KG1 (cell line): Measurements from ENCODE around the gene CSPG4.
"Not testable (repeated sequence)": the region's sequence is repeated elsewhere in the genome, so short reads cannot be mapped to it uniquely, and the experiment has no call there.

ENCODE experiments used
- DNase-seq: peaks from one replicate; lab custom pipeline; 2025; lab: John Stamatoyannopoulos, UW

The CSPG4 gene

GRCh38 chr15:75648156-75649000 is 64.3 kb downstream of the CSPG4 start:
- no peak for DNase-seq

DNA sequence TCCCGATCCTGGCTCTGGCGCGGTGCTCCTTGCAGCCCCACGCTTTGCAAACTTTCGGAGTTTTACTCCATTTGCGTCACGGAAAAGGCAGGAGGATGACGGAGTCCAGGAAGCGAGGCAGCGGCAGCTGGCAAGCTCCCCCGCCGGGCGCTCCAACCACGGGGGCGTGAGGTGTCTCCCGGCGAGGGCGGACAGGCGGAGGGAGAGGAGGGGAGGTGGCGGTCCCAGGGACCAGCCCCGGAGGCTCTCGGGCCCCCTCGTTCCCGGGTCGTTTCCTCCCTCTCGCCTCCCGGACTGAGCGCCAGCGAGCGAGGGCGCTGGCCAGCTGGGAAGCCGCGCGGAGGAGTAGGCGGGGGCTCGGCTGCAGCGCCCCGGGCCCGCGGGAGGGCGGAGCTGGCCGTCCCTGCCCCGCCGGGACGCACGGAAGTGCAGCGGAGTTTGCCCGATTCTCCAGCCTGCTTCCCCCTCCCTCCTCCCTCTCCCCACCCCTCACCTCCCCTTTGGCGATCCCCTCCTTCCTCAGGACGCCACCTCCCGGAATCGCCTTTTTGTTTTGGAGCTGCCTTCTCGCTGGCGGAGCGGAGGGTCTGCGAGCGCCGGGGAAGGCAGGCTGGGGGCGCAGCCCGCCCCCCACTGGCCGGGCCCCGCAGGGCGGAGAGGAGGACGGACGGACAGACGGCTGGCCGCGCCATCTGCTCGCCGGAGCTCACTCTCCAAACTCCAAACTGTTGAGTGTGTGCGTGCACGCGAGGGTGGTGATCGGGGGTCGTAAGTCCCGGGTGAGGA is 65.1 kb downstream of the CSPG4 start, which contains the start of gene SNX33:
TSS of gene SNX33 (plus strand) at position 543 of the 786 bp plus-strand sequence. CDS start 1,191 bp downstream, outside the sequence.
- no peak for DNase-seq

- no peak for DNase-seq
Observed at GRCh38 chr15:75646944-75647364, 65.7 kb downstream of the CSPG4 start.

DNA sequence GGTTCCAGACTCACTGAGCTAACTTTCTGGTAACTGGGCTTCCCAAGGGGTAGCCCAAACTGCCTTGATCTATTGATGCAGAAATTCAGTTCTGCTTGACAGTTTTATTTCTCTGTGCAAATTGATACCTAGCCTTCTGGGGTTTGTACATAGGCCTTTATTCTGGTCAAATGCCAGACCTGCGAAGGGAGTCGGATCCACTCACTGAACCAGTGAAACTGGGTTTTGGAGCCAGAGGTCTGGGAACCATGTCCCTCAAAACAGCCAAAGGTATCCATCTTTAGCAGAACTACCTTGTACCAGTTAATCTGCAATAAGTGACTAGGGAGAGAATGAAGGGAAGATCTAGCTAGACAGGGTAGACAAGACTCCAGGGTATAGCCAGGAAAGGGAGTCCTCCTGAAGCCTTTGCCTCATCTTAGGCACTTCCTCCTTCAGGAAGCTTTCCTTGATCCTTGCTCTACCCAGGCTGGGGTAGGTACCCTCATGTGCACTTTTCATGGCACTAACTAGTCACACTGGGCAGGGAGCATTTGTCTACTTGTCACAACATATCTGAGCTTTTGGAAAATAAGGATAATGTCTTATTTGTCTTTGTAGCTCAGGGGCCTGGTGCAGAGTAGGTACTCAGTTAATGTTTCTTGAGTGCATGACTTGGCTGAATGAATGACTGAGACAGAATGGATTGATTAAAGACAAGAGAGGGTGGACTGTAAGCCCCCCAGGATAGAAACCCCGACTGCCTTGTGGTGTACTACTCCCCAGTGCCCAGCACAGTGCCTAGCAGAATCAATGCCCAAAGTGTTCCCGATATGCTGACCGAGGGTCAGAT is 66.3 kb downstream of the CSPG4 start:
- DNase-seq = no peak

DNA sequence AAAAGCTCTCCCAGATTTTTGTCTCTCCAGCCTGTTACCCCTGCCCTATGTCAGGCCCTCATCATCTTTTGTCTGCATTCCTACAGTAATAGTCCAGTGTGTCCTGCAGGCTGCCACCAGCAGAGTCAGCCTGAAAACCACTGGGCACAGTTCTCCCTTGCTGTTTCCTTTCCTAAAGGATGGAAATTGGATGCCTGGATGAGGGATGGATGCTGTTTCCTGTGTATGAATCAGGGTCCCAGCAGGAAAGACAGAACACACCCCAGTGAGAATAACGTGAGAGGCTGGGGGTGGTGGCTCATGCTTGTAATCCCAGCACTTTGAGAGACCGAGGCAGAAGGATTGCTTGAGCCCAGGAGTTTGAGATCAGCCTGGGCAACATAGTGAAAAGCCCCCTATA is 68.3 kb downstream of the CSPG4 start:
- no peak for DNase-seq

GRCh38 chr15:75641603-75642002 is 71.0 kb downstream of the CSPG4 start:
- no peak for DNase-seq

GRCh38 chr15:75641179-75641503 is 71.5 kb downstream of the CSPG4 start:
- DNase-seq = no peak

DNA sequence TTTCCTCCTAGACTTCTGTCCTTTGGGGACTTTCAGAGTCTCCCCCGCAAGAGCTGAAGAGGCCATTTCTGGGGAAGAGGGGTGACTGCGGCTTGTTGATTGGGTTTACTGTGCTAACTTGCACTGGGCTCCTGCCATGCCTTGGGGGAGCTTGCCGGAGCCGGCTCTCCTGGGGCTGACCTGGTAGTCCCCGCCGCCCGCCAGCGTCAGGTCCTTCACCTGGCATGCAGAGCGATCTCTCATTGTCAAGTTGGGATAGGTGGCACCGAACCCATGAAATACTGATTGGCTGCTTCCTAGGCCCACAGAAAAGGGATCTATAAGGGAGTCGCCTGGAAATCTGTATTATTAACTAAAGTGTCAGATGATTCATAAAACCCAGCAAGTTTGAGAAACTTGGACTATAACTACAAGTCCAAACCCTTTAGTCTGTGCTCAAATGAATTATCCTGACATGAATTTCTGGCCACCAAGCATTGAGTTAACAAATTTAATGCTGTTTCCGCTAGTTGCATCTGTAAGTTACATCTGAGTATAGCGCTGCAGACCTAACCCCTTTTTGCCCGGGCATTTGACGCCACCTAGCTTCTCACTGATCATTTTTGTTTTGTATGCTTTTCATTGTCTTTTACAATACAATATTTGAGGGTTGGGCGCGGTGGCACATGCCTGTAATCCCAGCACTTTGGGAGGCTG is 72.0 kb downstream of the CSPG4 start:
- peak; percentile 76 for DNase-seq

GRCh38 chr15:75639709-75640482 is 72.8 kb downstream of the CSPG4 start, which contains the start of gene IMP3:
IMP3 (minus strand) TSS chr15:75640224; CDS start chr15:75640168, 56 bp downstream.
- peak; percentile 92 for DNase-seq

GRCh38 chr15:75639191-75639708 is 73.4 kb downstream of the CSPG4 start:
- DNase-seq = no peak

DNA sequence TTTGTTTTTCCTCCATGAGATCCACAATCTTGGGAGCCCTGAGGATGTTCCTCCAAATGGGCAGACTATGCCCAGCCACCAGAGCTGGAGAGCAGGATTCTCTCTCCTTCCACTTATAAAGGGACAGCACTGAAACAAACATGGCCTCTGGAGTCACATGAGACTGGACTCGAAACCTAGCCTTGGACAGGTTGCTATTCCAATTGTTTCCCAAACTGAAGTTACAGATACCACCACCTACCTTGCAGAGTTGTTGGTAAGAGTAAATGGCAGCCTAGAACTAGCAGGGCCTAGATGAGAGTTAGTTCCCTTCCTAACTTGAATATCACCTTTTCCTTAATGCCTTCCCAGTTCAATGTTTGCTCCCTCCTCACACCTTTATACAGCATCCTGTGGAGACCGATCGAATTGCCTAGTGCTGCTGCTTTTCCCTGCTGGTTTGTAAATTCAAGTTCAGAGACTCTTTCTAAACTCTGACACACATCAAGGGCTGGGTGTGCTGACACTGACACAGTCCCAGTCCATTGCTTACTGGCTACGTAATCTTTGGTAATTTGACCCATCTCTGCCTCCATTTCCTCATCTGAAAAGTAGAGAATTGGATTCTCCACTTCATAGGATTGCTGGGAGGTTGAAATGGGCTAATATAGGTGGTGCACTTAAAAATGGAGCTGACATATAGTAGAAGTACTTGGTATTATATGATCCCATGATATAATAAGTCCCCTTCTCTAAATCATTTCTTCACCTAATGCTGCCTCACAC is 75.2 kb downstream of the CSPG4 start:
- DNase-seq = no peak

DNA sequence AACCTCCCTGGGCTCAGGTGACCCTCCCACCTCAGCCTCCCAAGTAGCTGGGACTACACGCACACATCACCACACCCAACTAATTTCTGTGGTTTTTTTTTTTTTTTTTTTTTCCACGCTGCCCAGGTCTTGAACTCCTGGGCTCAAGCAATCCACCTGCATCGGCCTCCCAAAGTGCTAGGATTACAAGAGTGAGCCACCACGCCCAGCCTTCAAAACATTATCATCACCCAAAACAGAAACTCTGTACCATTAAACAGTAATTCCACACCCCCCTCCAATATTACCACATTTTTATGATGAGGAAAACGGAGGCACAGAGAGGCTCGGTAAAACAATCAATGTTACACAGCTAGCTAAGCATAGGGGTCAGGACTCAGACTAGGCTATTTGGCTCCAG is 76.6 kb downstream of the CSPG4 start:
- no peak for DNase-seq

- not testable (repeated sequence) for DNase-seq
Observed at GRCh38 chr15:75633922-75634321, 78.7 kb downstream of the CSPG4 start.

- DNase-seq = no peak
Observed at GRCh38 chr15:75631935-75632334, 80.7 kb downstream of the CSPG4 start.

DNA sequence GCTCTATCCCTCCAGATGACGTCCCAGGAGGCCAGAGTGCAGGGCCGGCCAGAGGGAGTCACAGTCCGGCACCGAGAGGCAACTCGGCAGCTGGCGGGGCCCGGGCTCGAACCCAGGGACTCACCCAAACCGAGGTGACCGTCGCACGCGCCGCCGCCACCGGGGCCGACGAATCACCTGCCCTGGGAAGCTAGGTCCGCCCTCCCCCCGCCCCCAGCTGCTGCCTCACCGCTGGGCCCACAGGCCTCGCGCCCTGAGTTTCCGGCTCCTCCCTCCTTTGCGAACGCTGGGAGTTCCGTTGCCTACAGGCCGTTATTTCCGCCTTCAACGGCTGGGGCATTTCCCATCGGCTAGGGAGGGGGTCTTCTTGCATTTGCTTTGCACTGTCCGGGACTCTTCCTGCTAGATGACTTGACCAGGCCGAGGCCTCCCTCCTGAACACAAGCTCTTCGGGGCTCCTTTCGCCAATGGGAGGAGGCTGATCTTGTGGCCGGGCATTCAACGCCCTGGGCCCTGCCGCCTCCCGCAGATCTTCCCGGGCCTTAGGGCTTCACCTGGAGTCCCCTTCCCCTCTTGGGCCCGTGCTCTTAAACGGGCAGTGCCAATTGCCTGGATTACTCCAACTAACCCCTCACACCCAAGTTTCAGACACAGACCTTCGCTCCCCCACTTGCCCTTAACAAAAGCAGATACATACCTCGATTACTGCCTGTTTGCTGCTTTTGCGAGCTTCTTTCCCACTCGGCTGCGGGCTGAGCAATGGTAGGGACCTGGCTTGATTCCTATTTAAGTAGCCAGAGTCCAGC is 86.9 kb downstream of the CSPG4 start, which contains the start of gene SNUPN:
TSS of gene SNUPN (minus strand) at position 184 of the 806 bp plus-strand sequence. CDS start 4,674 bp downstream, outside the sequence.
- DNase-seq = peak; percentile 91
